T-helper 2 cell treated with Interferon-gamma antibody and Interleukin-4, amounts not matched to agents 5 μg/mL and 100 μg/mL, for 36 hours (primary cell): Measurements from ENCODE around the gene NDUFAF2.
"Not testable (repeated sequence)": the region's sequence is repeated elsewhere in the genome, so short reads cannot be mapped to it uniquely, and the experiment has no call there.

Experiments
- DNase-seq: peaks from one replicate; pipeline ENCODE4 v3.0.0; 2021; ENCODE audit warnings: low spot score
- H3K27ac Mint-ChIP-seq: one replicate; pipeline ENCODE4 v1.8.0; 2021; ENCODE audit warnings: mild to moderate bottlenecking, mixed read lengths
- H3K27me3 Mint-ChIP-seq: one replicate; pipeline ENCODE4 v1.8.0; 2021; ENCODE audit warnings: low read depth, mixed read lengths
- H3K36me3 Mint-ChIP-seq: one replicate; pipeline ENCODE4 v1.8.0; 2021; ENCODE audit warnings: low read depth, mixed read lengths
- H3K4me1 Mint-ChIP-seq: one replicate; pipeline ENCODE4 v1.8.0; 2021; ENCODE audit warnings: low read depth, mixed read lengths
- H3K4me3 Mint-ChIP-seq: one replicate; pipeline ENCODE4 v1.8.0; 2022; ENCODE audit warnings: mild to moderate bottlenecking, moderate library complexity, mixed read lengths
- H3K9me3 Mint-ChIP-seq: one replicate; pipeline ENCODE4 v1.8.0; 2021; ENCODE audit warnings: mixed read lengths

Gene NDUFAF2

GRCh38 chr5:61001647-61002046 is 56.6 kb downstream of the NDUFAF2 start:
- no peaks in the 10 kb centered on the region for H3K36me3 Mint-ChIP-seq
- no peaks in the 10 kb centered on the region for H3K4me1 Mint-ChIP-seq
- no peak overlapping the region for H3K4me3 Mint-ChIP-seq
- no peak for DNase-seq
- no peaks in the 10 kb centered on the region for H3K27me3 Mint-ChIP-seq
- no peaks in the 10 kb centered on the region for H3K9me3 Mint-ChIP-seq
- H3K27ac Mint-ChIP-seq: no peak overlapping the region

- H3K27me3 Mint-ChIP-seq: no peaks in the 10 kb centered on the region
- H3K4me1 Mint-ChIP-seq: no peaks in the 10 kb centered on the region
- no peaks in the 10 kb centered on the region for H3K9me3 Mint-ChIP-seq
- H3K36me3 Mint-ChIP-seq: no peaks in the 10 kb centered on the region
- no peak overlapping the region for H3K27ac Mint-ChIP-seq
- DNase-seq: no peak
- H3K4me3 Mint-ChIP-seq: no peak overlapping the region
These were observed 57.8 kb downstream of the NDUFAF2 start for GRCh38 chr5:61002611-61003355.

GRCh38 chr5:61004448-61004847 is 59.4 kb downstream of the NDUFAF2 start:
- Mint-ChIP-seq H3K4me1 (no peaks in the 10 kb centered on the region), H3K27me3 (no peaks in the 10 kb centered on the region), H3K27ac (no peak overlapping the region), H3K9me3 (no peaks in the 10 kb centered on the region), H3K36me3 (no peaks in the 10 kb centered on the region), H3K4me3 (no peak overlapping the region)
- no peak for DNase-seq

GRCh38 chr5:61009907-61010306 is 64.9 kb downstream of the NDUFAF2 start:
- Mint-ChIP-seq H3K27ac (no peak overlapping the region), H3K4me1 (no peaks in the 10 kb centered on the region), H3K36me3 (no peaks in the 10 kb centered on the region), H3K9me3 (no peaks in the 10 kb centered on the region), H3K27me3 (no peaks in the 10 kb centered on the region), H3K4me3 (no peak overlapping the region)
- DNase-seq: no peak

- Mint-ChIP-seq H3K4me1 (no peaks in the 10 kb centered on the region), H3K36me3 (no peaks in the 10 kb centered on the region), H3K9me3 (no peaks in the 10 kb centered on the region), H3K27me3 (no peaks in the 10 kb centered on the region), H3K4me3 (no peak overlapping the region), H3K27ac (no peak overlapping the region)
- DNase-seq: no peak
These were observed 65.8 kb downstream of the NDUFAF2 start for GRCh38 chr5:61010467-61011454.

GRCh38 chr5:61018062-61018461 is 73.1 kb downstream of the NDUFAF2 start:
- no peak for DNase-seq
- Mint-ChIP-seq H3K27ac (no peak overlapping the region), H3K27me3 (no peaks in the 10 kb centered on the region), H3K36me3 (no peaks in the 10 kb centered on the region), H3K4me1 (no peaks in the 10 kb centered on the region), H3K9me3 (no peaks in the 10 kb centered on the region), H3K4me3 (no peak overlapping the region)

- no peak overlapping the region for H3K4me3 Mint-ChIP-seq
- H3K9me3 Mint-ChIP-seq: no peaks in the 10 kb centered on the region
- H3K27me3 Mint-ChIP-seq: no peaks in the 10 kb centered on the region
- no peak overlapping the region for H3K27ac Mint-ChIP-seq
- DNase-seq: no peak
- no peaks in the 10 kb centered on the region for H3K4me1 Mint-ChIP-seq
- no peaks in the 10 kb centered on the region for H3K36me3 Mint-ChIP-seq
These were observed 74.6 kb downstream of the NDUFAF2 start for GRCh38 chr5:61019642-61020041.

- Mint-ChIP-seq H3K4me3 (no peak overlapping the region), H3K4me1 (no peaks in the 10 kb centered on the region), H3K27me3 (no peaks in the 10 kb centered on the region), H3K36me3 (no peaks in the 10 kb centered on the region), H3K9me3 (no peaks in the 10 kb centered on the region), H3K27ac (no peak overlapping the region)
- no peak for DNase-seq
These were observed 75.4 kb downstream of the NDUFAF2 start for GRCh38 chr5:61020415-61020814.

GRCh38 chr5:61023131-61023530 is 78.1 kb downstream of the NDUFAF2 start:
- Mint-ChIP-seq H3K27ac (no peak overlapping the region), H3K4me3 (no peak overlapping the region), H3K4me1 (no peaks in the 10 kb centered on the region), H3K9me3 (no peaks in the 10 kb centered on the region), H3K27me3 (no peaks in the 10 kb centered on the region), H3K36me3 (no peaks in the 10 kb centered on the region)
- no peak for DNase-seq

GRCh38 chr5:61026004-61026403 is 81.0 kb downstream of the NDUFAF2 start:
- Mint-ChIP-seq H3K27me3 (no peaks in the 10 kb centered on the region), H3K9me3 (no peaks in the 10 kb centered on the region), H3K36me3 (no peaks in the 10 kb centered on the region), H3K4me3 (no peak overlapping the region), H3K27ac (no peak overlapping the region), H3K4me1 (no peaks in the 10 kb centered on the region)
- no peak for DNase-seq

GRCh38 chr5:61028382-61028781 is 83.4 kb downstream of the NDUFAF2 start:
- H3K4me3 Mint-ChIP-seq: no peak overlapping the region
- H3K36me3 Mint-ChIP-seq: no peaks in the 10 kb centered on the region
- no peak for DNase-seq
- H3K4me1 Mint-ChIP-seq: no peaks in the 10 kb centered on the region
- H3K27ac Mint-ChIP-seq: no peak overlapping the region
- H3K27me3 Mint-ChIP-seq: no peaks in the 10 kb centered on the region
- H3K9me3 Mint-ChIP-seq: peaks cover 6% of the 10 kb centered on the region

GRCh38 chr5:61029456-61030162 is 84.6 kb downstream of the NDUFAF2 start:
- no peak overlapping the region for H3K4me3 Mint-ChIP-seq
- no peak for DNase-seq

GRCh38 chr5:61030163-61030482 is 85.1 kb downstream of the NDUFAF2 start:
- Mint-ChIP-seq H3K4me3 (no peak overlapping the region), H3K9me3 (peaks cover 6% of the 10 kb centered on the region), H3K27ac (no peak overlapping the region), H3K4me1 (no peaks in the 10 kb centered on the region), H3K27me3 (no peaks in the 10 kb centered on the region), H3K36me3 (no peaks in the 10 kb centered on the region)
- no peak for DNase-seq

More at GRCh38 chr5:61029456-61030162, 84.6 kb downstream of the NDUFAF2 start:
- Mint-ChIP-seq H3K27me3 (no peaks in the 10 kb centered on the region), H3K36me3 (no peaks in the 10 kb centered on the region), H3K9me3 (peaks cover 6% of the 10 kb centered on the region), H3K27ac (no peak overlapping the region), H3K4me1 (no peaks in the 10 kb centered on the region)

- not testable (repeated sequence) for H3K4me3 Mint-ChIP-seq, H3K36me3 Mint-ChIP-seq, H3K4me1 Mint-ChIP-seq, DNase-seq, H3K27ac Mint-ChIP-seq, H3K9me3 Mint-ChIP-seq, H3K27me3 Mint-ChIP-seq
These were observed 86.3 kb downstream of the NDUFAF2 start for GRCh38 chr5:61031301-61031700.
